PFSK-1 (cell line): Measurements from ENCODE around the gene TEX30. TPM values are rescaled to one million over a fixed set of nuclear protein-coding genes. Genes with fewer than 3 reads are reported as not detected.

ENCODE experiments used
- FOXP2 ChIP-seq: optimal IDR thresholded peaks from 2 replicates; pipeline ENCODE3; 2011; ENCODE audit warnings: borderline replicate concordance, control low read depth, inconsistent platforms; ENCODE audit not compliant: insufficient read depth; ENCODE audit errors: extremely low read length, extremely low read depth
- POLR2AphosphoS5 ChIP-seq: IDR thresholded peaks from 2 replicates; pipeline ENCODE4 v1.6.1; 2012; ENCODE audit warnings: low read depth, mild to moderate bottlenecking, control low read depth, low read length, moderate library complexity
- REST ChIP-seq, 2 experiments: IDR thresholded peaks; 2 replicates each; pipeline versions ENCODE4 v1.6.1 to v1.8.0; 2011 to 2012; ENCODE audit warnings: low read depth in 2 of 2, low read length in 2 of 2, control low read depth in 1 of 2, inconsistent platforms in 1 of 2, mild to moderate bottlenecking in 1 of 2, moderate library complexity in 1 of 2; ENCODE audit not compliant: insufficient read depth in 1 of 2
- SIN3A ChIP-seq: IDR thresholded peaks from 2 replicates; pipeline ENCODE4 v1.6.1; 2012; ENCODE audit warnings: mild to moderate bottlenecking, low read length, moderate library complexity, borderline replicate concordance; ENCODE audit not compliant: insufficient read depth
- TAF1 ChIP-seq: IDR thresholded peaks from 2 replicates; pipeline ENCODE4 v1.6.1; 2012; ENCODE audit warnings: low read length, control low read depth, borderline replicate concordance; ENCODE audit not compliant: insufficient read depth
- polyA plus RNA-seq: library from polyadenylated mRNA; unstranded; fragments of >200 nt; gene quantifications from one replicate; pipeline ENCODE4 v1.2.1, GENCODE V29; 2012; ENCODE audit warnings: low read depth, missing spikeins; ENCODE audit not compliant: insufficient read length

Gene TEX30
- polyA plus RNA-seq: 4.3 TPM

- TF ChIP-seq TAF1 (peak; percentile 44; the same call in 1 of the 2 replicates), REST (IDR thresholded peaks at IDR 0.05; ENCODE audit: insufficient read depth in 1 of 2, low read depth in 2 of 2, low read length in 2 of 2) (no peak), POLR2AphosphoS5 (peak; percentile 88), FOXP2 (peak; percentile 88), SIN3A (no peak)
Measured at GRCh38 chr13:102773441-102774213, at the start of gene TEX30. Gene TEX30, minus strand, starts transcription at chr13:102773786. Its CDS starts 3,760 bp downstream, at chr13:102770026.

- TF ChIP-seq FOXP2: no peak
Measured at GRCh38 chr13:102817907-102818306, 44.3 kb upstream of the TEX30 start.

DNA sequence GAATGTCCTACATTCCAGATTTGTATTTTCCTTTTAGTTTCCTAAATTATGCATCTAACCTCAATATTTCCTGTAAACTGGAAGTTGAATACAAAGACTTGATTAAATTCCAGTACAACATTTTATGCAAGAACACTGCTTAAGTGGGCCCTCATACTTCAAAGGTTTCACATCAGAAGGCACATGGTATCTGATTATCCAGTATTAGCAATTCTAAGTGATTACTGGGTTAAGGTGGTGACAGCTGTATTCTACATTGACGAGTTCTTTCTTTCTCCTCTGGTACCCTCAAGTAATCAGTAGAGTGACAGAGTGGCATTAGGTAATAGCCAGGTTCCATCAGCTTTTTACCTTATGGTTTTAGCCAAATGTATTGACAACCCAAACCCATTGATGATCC lies 43.7 kb upstream of the TEX30 start:
- TF ChIP-seq REST (IDR thresholded peaks at IDR 0.05; ENCODE audit: insufficient read depth in 1 of 2, low read depth in 2 of 2, low read length in 2 of 2) (no peak), FOXP2 (no peak), POLR2AphosphoS5 (no peak), SIN3A (no peak), TAF1 (no peak)

DNA sequence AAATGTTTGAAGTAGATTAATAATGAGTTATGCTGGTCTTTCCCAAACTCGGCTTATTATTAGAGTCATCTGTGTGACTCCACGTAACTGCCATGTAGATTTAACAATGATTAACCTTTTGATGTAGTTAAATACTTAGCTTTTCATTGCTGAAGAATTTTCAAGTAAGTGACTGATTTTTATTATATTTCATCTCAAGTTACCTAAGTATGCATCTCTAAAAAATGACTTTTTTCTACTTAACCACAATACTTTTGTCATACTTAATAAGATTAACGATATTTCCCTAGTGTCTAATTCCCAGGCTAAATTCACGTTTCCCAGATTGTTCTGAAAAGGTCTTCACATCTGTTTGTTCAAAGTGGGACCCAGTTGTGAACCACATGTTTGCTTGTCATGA lies 43.1 kb upstream of the TEX30 start:
- TF ChIP-seq SIN3A: no peak
- TF ChIP-seq FOXP2: no peak
- no peak for TF ChIP-seq REST (IDR thresholded peaks at IDR 0.05; ENCODE audit: insufficient read depth in 1 of 2, low read depth in 2 of 2, low read length in 2 of 2)
- TF ChIP-seq TAF1: no peak
- TF ChIP-seq POLR2AphosphoS5: no peak

DNA sequence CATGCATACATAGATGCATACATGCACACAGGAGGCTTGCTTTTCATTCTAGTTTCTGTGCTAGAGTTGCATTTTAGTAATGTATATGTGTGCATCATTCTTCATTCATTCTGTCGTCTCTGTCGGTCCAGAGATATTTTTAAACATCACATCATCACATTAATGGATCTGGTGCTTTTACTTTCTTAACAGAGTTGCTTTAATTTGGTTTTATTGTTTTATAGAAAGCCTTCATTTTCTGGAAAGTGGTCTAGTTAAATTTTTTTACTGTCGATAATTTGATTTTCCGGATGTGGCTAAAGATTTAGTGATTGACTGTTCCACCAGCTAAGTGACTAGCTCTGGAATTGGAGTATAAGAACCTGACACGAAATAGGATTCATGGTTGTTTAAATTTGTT lies 42.2 kb upstream of the TEX30 start:
- no peak for TF ChIP-seq REST (IDR thresholded peaks at IDR 0.05; ENCODE audit: insufficient read depth in 1 of 2, low read depth in 2 of 2, low read length in 2 of 2)
- TF ChIP-seq SIN3A: no peak
- no peak for TF ChIP-seq FOXP2
- no peak for TF ChIP-seq TAF1
- TF ChIP-seq POLR2AphosphoS5: no peak
